Upper lobe of left lung (tissue), 6 donors: ENCODE data around the gene SCARF1. TPM values are rescaled to one million over a fixed set of nuclear protein-coding genes. Genes with fewer than 3 reads are reported as not detected.

Experiments used
- ATAC-seq, 2 donors: fragments of 200-7000 bp; cut with Tn5 transposase; one replicate each; pipeline ENCODE4 v1.9.1; 2022; ENCODE audit warnings: mild to moderate bottlenecking in 2 of 2, moderate library complexity in 2 of 2; ENCODE audit not compliant: low FRiP score in 2 of 2
- DNase-seq, 2 donors: peaks; one replicate each; pipeline ENCODE4 v3.0.0-alpha.2; 2019 to 2020
- H3K27ac ChIP-seq, 4 donors: fragments of 200-600 bp; sonication (generic); one replicate each; pipeline ENCODE4 v1.5.1; 2016 to 2019
- H3K27me3 ChIP-seq, 4 donors: fragments of 200-600 bp; sonication (generic); one replicate each; pipeline ENCODE4 v1.5.1; 2017 to 2019
- H3K36me3 ChIP-seq, 4 donors: fragments of 200-600 bp; sonication (generic); one replicate each; pipeline ENCODE4 v1.5.1; 2016 to 2019
- H3K4me1 ChIP-seq, 4 donors: fragments of 200-600 bp; sonication (generic); one replicate each; pipeline ENCODE4 v1.5.1; 2018 to 2019
- H3K4me3 ChIP-seq, 4 donors: fragments of 200-600 bp; sonication (generic); one replicate each; pipeline ENCODE4 v1.5.1; 2017 to 2019; ENCODE audit warnings: mild to moderate bottlenecking in 2 of 4, moderate library complexity in 1 of 4
- H3K9me3 ChIP-seq, 4 donors: fragments of 200-600 bp; sonication (generic); one replicate each; pipeline ENCODE4 v1.5.1; 2018 to 2019
- EP300 ChIP-seq, 4 donors: sonication (generic); formaldehyde crosslinking; IDR thresholded peaks; one replicate each; pipeline ENCODE4 v1.5.1; 2017; ENCODE audit warnings: antibody characterized with exemption in 4 of 4, control low read depth in 2 of 4
- POLR2A ChIP-seq, 4 donors: fragments of 450-650 bp; IDR thresholded peaks; one replicate each; pipeline ENCODE4 v1.5.1; 2016 to 2017; ENCODE audit warnings: antibody characterized with exemption in 4 of 4, mild to moderate bottlenecking in 2 of 4
- POLR2AphosphoS5 ChIP-seq, 2 donors: sonication (generic); formaldehyde crosslinking; IDR thresholded peaks; one replicate each; pipeline ENCODE4 v1.5.1; 2017; ENCODE audit warnings: antibody characterized with exemption in 2 of 2
- WGBS, 2 donors: methylation state at CpG; one replicate each; pipeline ENCODE4 v1.1.5; 2017 to 2018; 5-methylcytosine and 5-hydroxymethylcytosine counted together
- total RNA-seq, 6 donors: library from RNA; depleted of rRNA in 4 of 6; stranded (reverse); fragments of >200 nt in 4 of 6; gene quantifications; one replicate each; pipeline versions ENCODE4 v1.1.0 to v1.2.1, GENCODE V29; 2016 to 2021
- TF ChIP-seq, protein P1 (sequence below), 6 experiments: fragments of 450-650 bp in 4 of 6; fragments of 200-600 bp in 2 of 6; sonication (generic) in 2 of 6; IDR thresholded peaks; one replicate each; pipeline ENCODE4 v1.5.1; 2016 to 2019; ENCODE audit warnings: antibody characterized with exemption in 6 of 6
- donor health status: DM: no; HTN: no; CAD: no; lungs with moderate emphysema.
- donor health status: DM: no; HTN: yes; CAD: no; lungs with severe emphysema.

SCARF1 gene
- total RNA-seq, 6 donors from 2014 or later, result 22.0 to 93.2 (median 55.5) TPM

DNA sequence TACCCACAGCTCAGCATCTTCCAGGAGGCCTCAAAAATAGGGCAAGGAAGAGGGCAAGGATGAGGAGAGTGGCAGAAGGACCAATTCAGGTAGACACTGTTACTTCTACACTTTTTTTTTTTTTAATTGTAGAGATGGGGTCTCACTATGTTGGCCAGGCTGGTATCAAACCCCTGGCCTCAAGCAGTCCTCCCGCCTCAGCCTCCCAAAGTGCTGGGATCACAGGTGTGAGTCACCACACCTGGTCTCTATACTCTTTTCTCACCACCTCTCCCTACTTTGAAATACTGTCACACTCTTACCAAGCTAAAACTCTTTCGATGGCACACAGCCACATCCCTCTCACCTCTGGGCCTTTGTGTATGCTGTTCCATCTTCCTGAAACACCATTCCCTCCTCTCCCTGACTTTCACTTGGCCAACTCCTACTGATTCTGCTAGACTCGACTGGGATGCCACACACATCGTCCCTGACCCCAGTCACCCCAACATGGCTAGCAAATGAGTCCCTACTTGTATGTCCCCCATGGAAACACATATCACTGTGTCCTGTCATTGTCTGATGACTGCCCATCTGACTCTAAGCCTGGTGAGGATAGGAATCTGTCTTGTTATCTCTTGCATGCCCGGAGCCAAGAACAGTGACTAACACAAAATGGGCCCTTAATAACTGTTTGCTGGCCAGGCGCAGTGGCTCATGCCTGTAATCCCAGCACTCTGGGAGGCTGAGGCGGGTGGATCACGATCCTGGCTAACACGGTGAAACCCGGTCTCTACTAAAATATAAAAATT is 9.7 kb downstream of the SCARF1 start:
- Histone ChIP-seq H3K27ac (no peak overlapping the region), H3K27me3 (no peaks in the 10 kb centered on the region), H3K4me1 (peaks cover 4 to 23% (median 21%) of the 10 kb centered on the region in 4 donors), H3K9me3 (no peaks in the 10 kb centered on the region), H3K36me3 (peaks cover 4 to 47% (median 26%) of the 10 kb centered on the region in 4 donors), H3K4me3 (no peak overlapping the region)
- DNase-seq (no peak), ATAC-seq (no peak)
- TF ChIP-seq, protein P1, sequence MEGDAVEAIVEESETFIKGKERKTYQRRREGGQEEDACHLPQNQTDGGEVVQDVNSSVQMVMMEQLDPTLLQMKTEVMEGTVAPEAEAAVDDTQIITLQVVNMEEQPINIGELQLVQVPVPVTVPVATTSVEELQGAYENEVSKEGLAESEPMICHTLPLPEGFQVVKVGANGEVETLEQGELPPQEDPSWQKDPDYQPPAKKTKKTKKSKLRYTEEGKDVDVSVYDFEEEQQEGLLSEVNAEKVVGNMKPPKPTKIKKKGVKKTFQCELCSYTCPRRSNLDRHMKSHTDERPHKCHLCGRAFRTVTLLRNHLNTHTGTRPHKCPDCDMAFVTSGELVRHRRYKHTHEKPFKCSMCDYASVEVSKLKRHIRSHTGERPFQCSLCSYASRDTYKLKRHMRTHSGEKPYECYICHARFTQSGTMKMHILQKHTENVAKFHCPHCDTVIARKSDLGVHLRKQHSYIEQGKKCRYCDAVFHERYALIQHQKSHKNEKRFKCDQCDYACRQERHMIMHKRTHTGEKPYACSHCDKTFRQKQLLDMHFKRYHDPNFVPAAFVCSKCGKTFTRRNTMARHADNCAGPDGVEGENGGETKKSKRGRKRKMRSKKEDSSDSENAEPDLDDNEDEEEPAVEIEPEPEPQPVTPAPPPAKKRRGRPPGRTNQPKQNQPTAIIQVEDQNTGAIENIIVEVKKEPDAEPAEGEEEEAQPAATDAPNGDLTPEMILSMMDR (IDR thresholded peaks at IDR 0.05), result no peak
- TF ChIP-seq POLR2A (IDR thresholded peaks at IDR 0.05) (no peak), POLR2AphosphoS5 (IDR thresholded peaks at IDR 0.05) (no peak), EP300 (IDR thresholded peaks at IDR 0.05) (no peak)
- WGBS, 2 donors, result 86 to 96% methylated on average over 9 to 10 of the region's 10 CpGs

DNA sequence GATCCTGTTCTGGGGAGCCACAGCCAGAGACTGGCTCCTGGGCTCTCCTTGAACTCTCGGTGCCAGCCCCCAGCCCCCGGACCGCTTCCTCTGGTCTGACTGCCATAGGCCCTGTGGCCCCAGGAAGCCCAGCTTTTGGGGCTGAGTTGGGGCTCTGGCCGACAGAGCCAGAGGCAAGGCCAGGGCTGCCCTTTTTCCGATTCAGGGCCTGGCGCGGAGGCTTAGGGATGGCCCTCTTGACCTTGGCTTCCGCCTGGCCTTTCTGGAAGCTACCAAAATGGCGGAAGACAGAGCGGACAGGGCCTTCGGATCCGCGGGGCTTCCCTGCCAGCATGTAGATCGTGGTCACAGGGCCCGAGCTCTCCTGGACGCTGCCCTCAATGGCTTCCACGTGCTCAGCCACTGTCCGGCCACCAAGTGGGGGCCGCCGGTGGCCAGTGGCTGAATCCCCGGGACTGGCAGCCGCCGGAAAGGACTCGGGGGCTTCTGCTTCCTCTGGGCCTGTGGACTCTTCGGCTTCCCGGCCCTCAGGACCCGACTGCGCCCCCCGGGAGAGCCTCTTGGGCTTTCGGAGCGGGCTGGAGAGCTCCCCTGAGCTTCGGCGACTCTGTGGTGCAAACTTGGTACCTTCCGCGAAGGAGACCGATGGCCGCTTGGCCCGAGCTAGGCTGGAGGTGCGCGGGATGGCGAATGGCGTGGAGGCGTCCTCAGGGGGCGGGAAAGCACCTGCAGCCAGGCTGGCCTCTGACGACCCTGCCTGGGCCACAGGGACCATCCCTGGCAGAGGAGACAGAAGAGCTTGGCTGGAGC is 10.5 kb downstream of the SCARF1 start:
- H3K9me3 ChIP-seq, result no peaks in the 10 kb centered on the region
- TF ChIP-seq POLR2A (IDR thresholded peaks at IDR 0.05) (no peak), EP300 (IDR thresholded peaks at IDR 0.05) (no peak), POLR2AphosphoS5 (IDR thresholded peaks at IDR 0.05) (no peak)
- TF ChIP-seq, protein P1 (IDR thresholded peaks at IDR 0.05), result no peak
- H3K27ac ChIP-seq, result no peak overlapping the region
- H3K4me3 ChIP-seq, result no peak overlapping the region
- 93 to 95% methylated on average over 13 to 36 of the region's 45 CpGs for WGBS, 2 donors
- H3K4me1 ChIP-seq, result peaks cover under 1 to 22% (median 20%) of the 10 kb centered on the region in 4 donors
- DNase-seq (peak in 1 of 2 donors; percentile 79), ATAC-seq (no peak)
- no peaks in the 10 kb centered on the region for H3K27me3 ChIP-seq
- peaks cover 4 to 47% (median 26%) of the 10 kb centered on the region in 4 donors for H3K36me3 ChIP-seq

DNA sequence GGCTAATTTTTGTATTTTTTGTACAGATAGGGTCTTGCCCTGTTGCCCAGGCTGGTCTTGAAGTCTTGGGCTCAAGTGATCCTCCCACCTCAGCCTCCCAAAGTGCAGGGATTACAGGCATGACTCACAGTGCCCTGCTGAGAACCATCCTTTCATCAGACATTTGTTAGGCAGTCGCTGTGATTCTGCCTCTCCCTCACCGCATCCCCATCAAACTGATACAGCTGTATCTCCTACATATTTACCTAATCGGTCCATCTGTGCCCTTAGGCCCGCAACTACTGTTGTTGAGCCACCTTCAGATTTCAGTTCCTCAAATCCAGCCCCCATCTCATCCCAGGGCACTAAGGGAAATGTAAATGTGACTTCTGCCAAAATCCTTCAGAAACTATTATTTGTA is 14.9 kb downstream of the SCARF1 start:
- no peak for ATAC-seq
- TF ChIP-seq POLR2AphosphoS5 (IDR thresholded peaks at IDR 0.05), result no peak
- no peak for TF ChIP-seq EP300 (IDR thresholded peaks at IDR 0.05)
- TF ChIP-seq, protein P1 (IDR thresholded peaks at IDR 0.05), result no peak
- TF ChIP-seq POLR2A (IDR thresholded peaks at IDR 0.05), result no peak

DNA sequence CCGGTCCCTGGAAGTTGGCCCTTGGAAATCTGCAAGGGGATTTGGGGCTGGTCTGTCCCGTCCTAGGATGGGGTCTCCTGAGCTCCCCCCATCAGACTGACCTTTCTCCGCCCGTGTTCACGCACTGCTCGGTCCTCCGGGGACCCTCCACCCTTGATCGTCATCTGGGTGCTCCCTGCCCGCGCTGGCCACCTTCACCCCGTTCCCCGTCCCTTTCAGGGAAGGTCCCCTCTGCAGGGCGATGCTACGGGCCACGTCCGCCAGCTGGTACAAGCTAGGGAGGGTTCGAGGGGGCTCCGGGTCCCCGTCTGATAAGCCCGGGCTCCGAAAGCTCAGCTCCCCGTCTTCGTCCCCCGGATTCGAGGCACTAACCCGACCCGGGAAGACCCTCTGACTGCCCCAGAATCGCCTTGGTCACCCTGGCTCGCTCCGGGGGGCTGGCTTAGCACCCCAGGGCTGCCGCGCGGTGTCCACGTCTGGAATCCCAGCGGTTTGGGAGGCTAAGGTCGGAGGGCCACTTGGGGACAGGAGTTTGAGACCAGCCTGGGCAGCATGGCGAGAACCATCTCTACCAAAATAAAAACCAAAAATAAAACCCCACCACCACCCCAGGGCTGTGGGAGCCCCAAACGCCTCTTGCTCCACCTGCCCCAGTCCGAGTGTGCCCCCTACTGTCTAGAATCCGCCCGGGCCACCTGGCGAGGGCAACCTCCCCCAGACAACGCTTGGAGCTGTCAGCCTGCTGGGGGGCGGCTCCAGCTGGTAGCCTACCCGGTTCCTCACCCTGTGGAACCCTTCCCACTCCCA is 15.8 kb downstream of the SCARF1 start:
- peak in 1 of 2 donors; percentile 63 for ATAC-seq
- WGBS, 2 donors, result 2% methylated on average over 26 of the region's 45 CpGs; no CpG with 5 or more reads in 1 of the 2 donors

More for the DNA sequence above, 14.9 kb downstream of the SCARF1 start:
- no peak for DNase-seq
- H3K4me3 ChIP-seq, result no peak overlapping the region
- H3K9me3 ChIP-seq, result no peaks in the 10 kb centered on the region
- 73 to 84% methylated on average over 4 of the region's 4 CpGs for WGBS, 2 donors
- peaks cover 26 to 42% (median 40%) of the 10 kb centered on the region in 4 donors for H3K4me1 ChIP-seq
- peaks cover 4 to 14% (median 13%) of the 10 kb centered on the region in 4 donors for H3K36me3 ChIP-seq
- H3K27ac ChIP-seq, result peak overlapping the region in 2 of 4 donors; percentile 41 to 52
- H3K27me3 ChIP-seq, result no peaks in the 10 kb centered on the region

More for the DNA sequence above, 15.8 kb downstream of the SCARF1 start:
- no peaks in the 10 kb centered on the region for H3K27me3 ChIP-seq
- H3K36me3 ChIP-seq, result peaks cover 0 to 4% (median 4%) of the 10 kb centered on the region in 4 donors
- peak overlapping the region; percentile 74 to 92 (median 85) for H3K4me3 ChIP-seq
- TF ChIP-seq EP300 (IDR thresholded peaks at IDR 0.05) (no peak), POLR2A (IDR thresholded peaks at IDR 0.05) (no peak), POLR2AphosphoS5 (IDR thresholded peaks at IDR 0.05) (no peak)
- TF ChIP-seq, protein P1 (IDR thresholded peaks at IDR 0.05), result peak; percentile 49 to 88 (median 68)
- H3K27ac ChIP-seq, result peak overlapping the region; percentile 89 to 96 (median 93)
- no peaks in the 10 kb centered on the region for H3K9me3 ChIP-seq
- H3K4me1 ChIP-seq, result peaks cover 29 to 51% (median 49%) of the 10 kb centered on the region in 4 donors
- peak; percentile 88 to 89 for DNase-seq
